Measurements from ENCODE around the gene PDE10A.

- TF ChIP-seq MAX (IDR thresholded peaks at IDR 0.05; ENCODE audit: low read depth, low read length) (no peak), CTCF (IDR thresholded peaks at IDR 0.05; ENCODE audit: low read depth, low read length) (no peak), POLR2A (IDR thresholded peaks at IDR 0.05; ENCODE audit: extremely low read depth, insufficient read length) (no peak)
Observed at GRCh38 chr6:165456286-165456685, 206.8 kb downstream of the PDE10A start.

All from NB4 (cell line).